Neutrophil (primary cell): ENCODE data around the gene SFT2D3.

Source experiments
- H3K27ac ChIP-seq: fragments of 200-600 bp; sonication (generic); 2 replicates; pipeline ENCODE4 v1.5.1; 2016; ENCODE audit warnings: mild to moderate bottlenecking, moderate library complexity
- H3K27me3 ChIP-seq: fragments of 200-600 bp; sonication (generic); 2 replicates; pipeline ENCODE4 v1.6.0; 2016; ENCODE audit warnings: mild to moderate bottlenecking
- H3K36me3 ChIP-seq: fragments of 200-600 bp; sonication (generic); 2 replicates; pipeline ENCODE4 v1.5.1; 2017
- H3K4me1 ChIP-seq, 2 experiments: fragments of 200-600 bp in 1 of 2; sonication (generic) in 1 of 2; 1 replicate in 1 of 2; 2 replicates in 1 of 2; pipeline versions ENCODE4 v1.5.1 to v1.6.1; 2013 to 2016; ENCODE audit warnings: low read depth in 1 of 2, low read length in 1 of 2, mild to moderate bottlenecking in 1 of 2, moderate library complexity in 1 of 2; ENCODE audit not compliant: control insufficient read depth in 1 of 2, insufficient read depth in 1 of 2
- H3K4me3 ChIP-seq, 2 experiments: fragments of 200-600 bp in 1 of 2; sonication (generic) in 1 of 2; 1 replicate in 1 of 2; 2 replicates in 1 of 2; pipeline ENCODE4 v1.5.1; 2013 to 2016; ENCODE audit warnings: low read depth in 1 of 2, low read length in 1 of 2, mild to moderate bottlenecking in 1 of 2, moderate library complexity in 1 of 2
- H3K9me3 ChIP-seq: fragments of 200-600 bp; sonication (generic); 2 replicates; pipeline ENCODE4 v1.5.1; 2016
- TF ChIP-seq, protein P1 (sequence below): fragments of 200-600 bp; sonication (generic); IDR thresholded peaks from 2 replicates; pipeline ENCODE4 v1.5.1; 2016; ENCODE audit warnings: antibody characterized with exemption

SFT2D3 gene

DNA sequence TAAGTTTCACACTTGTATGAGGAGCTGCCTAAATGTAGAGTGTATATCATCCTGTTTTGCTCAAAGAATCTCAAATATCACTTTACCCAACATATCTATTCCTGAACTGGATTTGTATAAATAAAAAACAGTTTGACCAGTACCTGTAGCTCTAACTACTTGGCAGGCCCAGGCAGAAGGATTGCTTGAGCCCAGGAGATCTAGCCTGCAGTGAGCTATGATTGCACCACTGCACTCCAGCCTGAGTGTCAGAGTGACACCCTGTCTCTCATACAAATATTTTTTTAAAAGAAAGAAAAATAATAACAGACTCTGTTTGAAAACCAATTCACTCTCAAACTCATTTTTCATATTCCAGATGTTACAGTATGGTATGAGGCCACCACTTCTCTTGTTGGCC, 18.2 kb upstream of the SFT2D3 start:
- H3K4me3 ChIP-seq: no peak overlapping the region
- no peak overlapping the region for H3K27ac ChIP-seq
- H3K27me3 ChIP-seq: peaks cover 60% of the 10 kb centered on the region
- H3K4me1 ChIP-seq: no peaks in the 10 kb centered on the region
- no peaks in the 10 kb centered on the region for H3K9me3 ChIP-seq
- H3K36me3 ChIP-seq: no peaks in the 10 kb centered on the region
- TF ChIP-seq, protein P1, sequence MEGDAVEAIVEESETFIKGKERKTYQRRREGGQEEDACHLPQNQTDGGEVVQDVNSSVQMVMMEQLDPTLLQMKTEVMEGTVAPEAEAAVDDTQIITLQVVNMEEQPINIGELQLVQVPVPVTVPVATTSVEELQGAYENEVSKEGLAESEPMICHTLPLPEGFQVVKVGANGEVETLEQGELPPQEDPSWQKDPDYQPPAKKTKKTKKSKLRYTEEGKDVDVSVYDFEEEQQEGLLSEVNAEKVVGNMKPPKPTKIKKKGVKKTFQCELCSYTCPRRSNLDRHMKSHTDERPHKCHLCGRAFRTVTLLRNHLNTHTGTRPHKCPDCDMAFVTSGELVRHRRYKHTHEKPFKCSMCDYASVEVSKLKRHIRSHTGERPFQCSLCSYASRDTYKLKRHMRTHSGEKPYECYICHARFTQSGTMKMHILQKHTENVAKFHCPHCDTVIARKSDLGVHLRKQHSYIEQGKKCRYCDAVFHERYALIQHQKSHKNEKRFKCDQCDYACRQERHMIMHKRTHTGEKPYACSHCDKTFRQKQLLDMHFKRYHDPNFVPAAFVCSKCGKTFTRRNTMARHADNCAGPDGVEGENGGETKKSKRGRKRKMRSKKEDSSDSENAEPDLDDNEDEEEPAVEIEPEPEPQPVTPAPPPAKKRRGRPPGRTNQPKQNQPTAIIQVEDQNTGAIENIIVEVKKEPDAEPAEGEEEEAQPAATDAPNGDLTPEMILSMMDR: no peak

DNA sequence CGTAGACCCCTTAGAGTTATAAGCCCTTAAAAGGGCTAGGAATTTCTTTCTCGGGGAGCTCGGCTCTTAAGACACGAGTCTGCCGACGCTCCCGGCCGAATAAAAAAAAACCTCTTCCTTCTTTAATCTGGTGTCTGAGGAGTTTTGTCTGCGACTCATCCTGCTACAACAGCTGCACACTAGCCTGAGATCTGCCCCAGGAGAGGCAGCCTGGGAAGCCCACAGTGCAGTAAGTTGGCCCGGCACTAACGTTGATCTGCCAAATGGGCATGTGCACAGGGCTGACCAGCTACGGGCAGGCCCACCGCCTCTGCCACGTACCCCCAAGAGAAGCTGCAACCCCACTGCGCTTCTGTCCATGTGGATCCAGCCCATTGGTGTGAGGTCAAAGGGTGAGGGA, 17.5 kb upstream of the SFT2D3 start:
- H3K4me3 ChIP-seq: no peak overlapping the region
- H3K27me3 ChIP-seq: peaks cover 59% of the 10 kb centered on the region
- TF ChIP-seq, protein P1: no peak
- no peak overlapping the region for H3K27ac ChIP-seq
- H3K4me1 ChIP-seq: no peaks in the 10 kb centered on the region
- no peaks in the 10 kb centered on the region for H3K9me3 ChIP-seq
- no peaks in the 10 kb centered on the region for H3K36me3 ChIP-seq

DNA sequence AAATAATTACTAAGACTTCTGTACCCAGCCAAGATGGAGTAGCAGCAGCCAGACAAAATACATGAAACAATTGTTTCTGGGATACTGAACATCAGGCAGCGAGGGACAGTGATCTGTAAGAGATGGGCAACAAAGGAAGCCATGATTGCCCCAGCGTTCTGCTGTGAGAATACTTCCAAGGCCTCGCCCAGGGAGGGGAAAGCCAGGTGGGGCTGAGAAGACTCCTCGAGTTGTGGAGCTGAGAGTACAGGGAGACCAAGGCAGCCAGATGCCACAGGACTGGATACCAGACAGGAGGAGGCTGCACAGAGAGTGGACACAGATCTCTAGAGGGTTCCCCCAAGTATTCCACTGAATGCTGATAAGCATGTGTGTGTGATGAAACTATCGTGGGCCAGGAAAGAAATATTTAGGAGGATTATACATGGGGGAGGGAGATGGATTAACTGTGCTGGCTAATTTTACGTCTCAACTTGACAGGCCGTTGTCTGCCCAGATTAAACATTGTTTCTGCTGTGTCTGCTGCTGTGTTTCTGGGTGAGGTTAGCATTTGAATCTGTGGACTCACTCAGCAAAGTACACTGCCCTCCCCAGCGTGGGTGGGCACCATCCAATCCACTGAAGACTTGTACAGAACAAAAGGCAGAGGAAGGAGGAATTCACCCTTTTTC, 15.8 kb upstream of the SFT2D3 start:
- no peaks in the 10 kb centered on the region for H3K36me3 ChIP-seq
- no peak overlapping the region for H3K27ac ChIP-seq
- peaks cover 5% of the 10 kb centered on the region for H3K9me3 ChIP-seq
- TF ChIP-seq, protein P1: no peak
- H3K4me3 ChIP-seq: no peak overlapping the region
- no peaks in the 10 kb centered on the region for H3K4me1 ChIP-seq
- peaks cover 43% of the 10 kb centered on the region for H3K27me3 ChIP-seq

DNA sequence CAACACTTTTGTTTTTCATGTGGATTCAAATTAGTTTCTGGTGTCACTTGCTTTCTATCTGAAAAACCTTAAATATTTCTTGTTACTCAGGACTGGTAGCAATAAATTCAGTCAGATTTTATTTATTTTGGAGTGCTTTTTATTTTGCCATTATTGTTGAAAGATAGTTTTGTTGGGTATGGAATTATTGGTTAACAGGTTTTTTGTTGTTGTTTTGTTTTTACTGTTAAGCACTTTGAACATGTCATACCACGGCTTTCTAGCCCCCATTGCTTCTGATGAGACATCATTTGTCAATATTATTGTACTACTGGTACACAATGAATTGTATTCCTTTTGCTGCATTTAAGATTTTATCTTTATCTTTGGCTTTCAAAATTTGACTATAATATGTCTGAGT, 12.9 kb upstream of the SFT2D3 start:
- H3K27ac ChIP-seq: no peak overlapping the region
- peaks cover 24% of the 10 kb centered on the region for H3K27me3 ChIP-seq
- no peaks in the 10 kb centered on the region for H3K36me3 ChIP-seq
- TF ChIP-seq, protein P1: no peak
- no peaks in the 10 kb centered on the region for H3K4me1 ChIP-seq
- H3K9me3 ChIP-seq: peaks cover 8% of the 10 kb centered on the region
- H3K4me3 ChIP-seq: no peak overlapping the region

DNA sequence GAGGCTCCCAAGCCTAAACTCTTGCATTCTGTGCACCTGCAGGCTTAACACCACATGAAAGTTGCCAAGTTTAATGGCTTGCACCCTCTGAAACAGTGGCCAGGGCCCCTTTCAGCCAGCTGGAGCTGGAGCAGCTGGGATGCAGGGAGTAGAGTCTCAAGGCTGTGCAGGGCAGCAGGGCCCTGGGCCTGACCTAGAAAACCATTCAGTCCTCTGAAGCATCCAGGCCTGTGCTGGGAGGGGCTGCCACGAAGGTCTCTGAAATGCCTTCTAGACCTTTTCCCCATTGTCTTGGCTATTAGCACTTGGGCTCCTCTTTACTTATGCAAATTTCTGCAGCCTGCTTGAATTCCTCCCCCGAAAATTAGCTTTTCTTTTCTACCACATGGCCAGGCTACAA, 10.6 kb upstream of the SFT2D3 start:
- peaks cover 32% of the 10 kb centered on the region for H3K27me3 ChIP-seq
- TF ChIP-seq, protein P1: no peak
- H3K36me3 ChIP-seq: no peaks in the 10 kb centered on the region
- peaks cover 8% of the 10 kb centered on the region for H3K9me3 ChIP-seq
- H3K4me1 ChIP-seq: peaks cover 0 to 5% of the 10 kb centered on the region in 2 experiments
- H3K27ac ChIP-seq: no peak overlapping the region
- no peak overlapping the region for H3K4me3 ChIP-seq
